HL-60 (cell line): Measurements from ENCODE around the gene CLDN7.

ENCODE experiments used
- GABPA ChIP-seq: IDR thresholded peaks from 2 replicates; pipeline ENCODE4 v1.6.1; 2012; ENCODE audit warnings: low read depth
- POLR2AphosphoS5 ChIP-seq: IDR thresholded peaks from 2 replicates; pipeline ENCODE4 v1.6.1; 2012; ENCODE audit warnings: low read depth
- TF ChIP-seq, protein P1 (sequence below): IDR thresholded peaks from one replicate; pipeline ENCODE4 v1.5.1; 2011; ENCODE audit warnings: low read length, control low read depth, inconsistent platforms; ENCODE audit not compliant: insufficient read depth

GRCh38 chr17:7282752-7283321 is 20.6 kb upstream of the CLDN7 start:
- TF ChIP-seq, protein P1, sequence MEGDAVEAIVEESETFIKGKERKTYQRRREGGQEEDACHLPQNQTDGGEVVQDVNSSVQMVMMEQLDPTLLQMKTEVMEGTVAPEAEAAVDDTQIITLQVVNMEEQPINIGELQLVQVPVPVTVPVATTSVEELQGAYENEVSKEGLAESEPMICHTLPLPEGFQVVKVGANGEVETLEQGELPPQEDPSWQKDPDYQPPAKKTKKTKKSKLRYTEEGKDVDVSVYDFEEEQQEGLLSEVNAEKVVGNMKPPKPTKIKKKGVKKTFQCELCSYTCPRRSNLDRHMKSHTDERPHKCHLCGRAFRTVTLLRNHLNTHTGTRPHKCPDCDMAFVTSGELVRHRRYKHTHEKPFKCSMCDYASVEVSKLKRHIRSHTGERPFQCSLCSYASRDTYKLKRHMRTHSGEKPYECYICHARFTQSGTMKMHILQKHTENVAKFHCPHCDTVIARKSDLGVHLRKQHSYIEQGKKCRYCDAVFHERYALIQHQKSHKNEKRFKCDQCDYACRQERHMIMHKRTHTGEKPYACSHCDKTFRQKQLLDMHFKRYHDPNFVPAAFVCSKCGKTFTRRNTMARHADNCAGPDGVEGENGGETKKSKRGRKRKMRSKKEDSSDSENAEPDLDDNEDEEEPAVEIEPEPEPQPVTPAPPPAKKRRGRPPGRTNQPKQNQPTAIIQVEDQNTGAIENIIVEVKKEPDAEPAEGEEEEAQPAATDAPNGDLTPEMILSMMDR: no peak
- TF ChIP-seq POLR2AphosphoS5: no peak
- TF ChIP-seq GABPA: no peak
